8988T (cell line): ENCODE measurements around the gene RAB3IP.

ENCODE experiments used
- DNase-seq: peaks from one replicate; pipeline ENCODE4 v3.0.0; 2011

The RAB3IP gene

GRCh38 chr12:69738351-69739286 lies at the start of gene RAB3IP:
TSS of gene RAB3IP (plus strand) at chr12:69738860. CDS start at chr12:69755409, 16,549 bp downstream.
- peak; percentile 90 for DNase-seq

GRCh38 chr12:69689638-69690037 lies 49.0 kb upstream of the RAB3IP start:
- DNase-seq = no peak

GRCh38 chr12:69694123-69694522 lies 44.5 kb upstream of the RAB3IP start:
- no peak for DNase-seq

- DNase-seq = no peak
Measured at GRCh38 chr12:69698054-69698453, 40.6 kb upstream of the RAB3IP start.

GRCh38 chr12:69698769-69699540 lies 39.7 kb upstream of the RAB3IP start, which contains the start of gene BEST3:
TSS of gene BEST3 (minus strand) at chr12:69699303. CDS start at chr12:69697798, 1,505 bp downstream.
- DNase-seq = no peak

GRCh38 chr12:69701826-69702225 lies 36.8 kb upstream of the RAB3IP start:
- no peak for DNase-seq

GRCh38 chr12:69703146-69703642 lies 35.5 kb upstream of the RAB3IP start:
- no peak for DNase-seq

GRCh38 chr12:69704357-69704756 lies 34.3 kb upstream of the RAB3IP start:
- DNase-seq = no peak

GRCh38 chr12:69708649-69709048 lies 30.0 kb upstream of the RAB3IP start:
- no peak for DNase-seq

GRCh38 chr12:69712826-69713225 lies 25.8 kb upstream of the RAB3IP start:
- DNase-seq = no peak

- no peak for DNase-seq
Measured at GRCh38 chr12:69714542-69714941, 24.1 kb upstream of the RAB3IP start.

- no peak for DNase-seq
Measured at GRCh38 chr12:69719336-69720316, 19.0 kb upstream of the RAB3IP start.

GRCh38 chr12:69720750-69721149 lies 17.9 kb upstream of the RAB3IP start:
- DNase-seq = no peak

- DNase-seq = no peak
Measured at GRCh38 chr12:69726922-69727321, 11.7 kb upstream of the RAB3IP start.

- no peak for DNase-seq
Measured at GRCh38 chr12:69732088-69732487, 6.6 kb upstream of the RAB3IP start.

- DNase-seq = no peak
Measured at GRCh38 chr12:69733638-69734037, 5.0 kb upstream of the RAB3IP start.

GRCh38 chr12:69739287-69740191 lies 879 bp downstream of the RAB3IP start:
- peak; percentile 32 for DNase-seq

- DNase-seq = no peak
Measured at GRCh38 chr12:69744109-69744508, 5.4 kb downstream of the RAB3IP start.

- no peak for DNase-seq
Measured at GRCh38 chr12:69751476-69751875, 12.8 kb downstream of the RAB3IP start.

- DNase-seq = no peak
Measured at GRCh38 chr12:69755302-69755701, 16.6 kb downstream of the RAB3IP start.

GRCh38 chr12:69756088-69756755 lies 17.6 kb downstream of the RAB3IP start:
- DNase-seq = no peak
